Endothelial cell of umbilical vein (primary cell): Measurements from ENCODE around the gene QRFP. TPM values are rescaled to one million over a fixed set of nuclear protein-coding genes. Genes with fewer than 3 reads are reported as not detected.

Experiments
- BruUV-seq: library from RNA; stranded (reverse); fragments of 400-500 nt; replicated peaks from 2 replicates; lab custom pipeline; 2021; lab: Mats Ljungman, UMichigan
- CTCF ChIA-PET: fragments of 300-600, 350-600 bp; sonication (Branson Sonifier 250); formaldehyde crosslinking; loops from one replicate; lab custom pipeline; 2021; ENCODE audit warnings: antibody characterized with exemption, inconsistent platforms; lab: Charles Lee
- POLR2A ChIA-PET: fragments of 300-600, 350-600 bp; sonication (Branson Sonifier 250); formaldehyde crosslinking; loops from one replicate; lab custom pipeline; 2021; ENCODE audit warnings: antibody characterized with exemption, inconsistent platforms; lab: Charles Lee
- DNase-seq: peaks from one replicate; pipeline ENCODE4 v3.0.0-alpha.2; 2011; ENCODE audit warnings: low read depth, low spot score
- FAIRE-seq: peaks from 2 replicates; lab custom pipeline; 2011; peaks lifted over from hg19 to GRCh38; lab: Jason Lieb, UNC
- H2AFZ ChIP-seq: 2 replicates; pipeline ENCODE4 v1.6.0; 2012; ENCODE audit warnings: low read depth, low read length, control low read depth, inconsistent platforms
- H3K27ac ChIP-seq: 2 replicates; pipeline ENCODE4 v1.5.1; 2011; ENCODE audit warnings: low read depth, mild to moderate bottlenecking, control low read depth, low read length, moderate library complexity; ENCODE audit not compliant: insufficient read depth
- H3K27me3 ChIP-seq, 2 experiments: 2 replicates each; pipeline versions ENCODE4 v1.6.0 to v1.6.1; 2011; ENCODE audit warnings: low read length in 2 of 2, mixed read lengths in 1 of 2; ENCODE audit not compliant: control insufficient read depth in 2 of 2, insufficient read depth in 2 of 2
- H3K36me3 ChIP-seq, 2 experiments: 2 replicates in 1 of 2; 3 replicates in 1 of 2; pipeline ENCODE4 v1.5.1; 2011; ENCODE audit warnings: low read length in 2 of 2, mild to moderate bottlenecking in 1 of 2, moderate library complexity in 1 of 2; ENCODE audit not compliant: control insufficient read depth in 2 of 2, insufficient read depth in 2 of 2; ENCODE audit errors: extremely low read depth in 1 of 2
- H3K4me1 ChIP-seq: 3 replicates; pipeline ENCODE4 v1.5.1; 2011; ENCODE audit warnings: mild to moderate bottlenecking, low read length; ENCODE audit not compliant: control insufficient read depth, insufficient read depth; ENCODE audit errors: extremely low read depth
- H3K4me2 ChIP-seq: 2 replicates; pipeline ENCODE4 v1.6.1; 2011; ENCODE audit warnings: low read length, control low read depth, mixed read lengths; ENCODE audit not compliant: insufficient read depth
- H3K4me3 ChIP-seq, 3 experiments: fragments of 200-600 bp in 1 of 3; sonication (generic), shearing (Covaris generic) in 1 of 3; replicated peaks in 1 of 3; 2 replicates each; pipeline ENCODE4 v1.5.1; 2011 to 2016; ENCODE audit warnings: control low read depth in 3 of 3, low read length in 3 of 3, mild to moderate bottlenecking in 2 of 3, inconsistent platforms in 1 of 3, low read depth in 1 of 3, moderate library complexity in 1 of 3; ENCODE audit not compliant: insufficient read depth in 1 of 3
- H3K79me2 ChIP-seq: 2 replicates; pipeline ENCODE4 v1.6.0; 2012; ENCODE audit warnings: low read length, inconsistent platforms; ENCODE audit not compliant: control insufficient read depth, insufficient read depth
- H3K9ac ChIP-seq: replicated peaks from 2 replicates; pipeline ENCODE3; 2011; ENCODE audit warnings: low read length, control low read depth; ENCODE audit not compliant: insufficient read depth; ENCODE audit errors: extremely low read depth
- H3K9me1 ChIP-seq: replicated peaks from 3 replicates; pipeline ENCODE4 v1.6.0; 2011; ENCODE audit warnings: mild to moderate bottlenecking, low read length; ENCODE audit not compliant: control insufficient read depth, insufficient read depth; ENCODE audit errors: extremely low read depth
- H3K9me3 ChIP-seq: replicated peaks from 2 replicates; pipeline ENCODE4 v1.5.1; 2012; ENCODE audit warnings: low read length, inconsistent platforms; ENCODE audit not compliant: control insufficient read depth, insufficient read depth
- H4K20me1 ChIP-seq: replicated peaks from 2 replicates; pipeline ENCODE3; 2011; ENCODE audit warnings: mild to moderate bottlenecking, low read length; ENCODE audit not compliant: control insufficient read depth, insufficient read depth; ENCODE audit errors: extremely low read depth
- EZH2 ChIP-seq: IDR thresholded peaks from 2 replicates; pipeline ENCODE4 v1.6.1; 2012; ENCODE audit warnings: borderline replicate concordance, low read depth, mild to moderate bottlenecking, moderate library complexity, low read length, inconsistent platforms; ENCODE audit not compliant: severe bottlenecking
- FOS ChIP-seq: IDR thresholded peaks from 2 replicates; pipeline ENCODE4 v1.6.1; 2011; ENCODE audit warnings: mild to moderate bottlenecking, low read length, moderate library complexity, borderline replicate concordance; ENCODE audit not compliant: insufficient read depth
- GATA2 ChIP-seq: IDR thresholded peaks from 2 replicates; pipeline ENCODE4 v1.7.0; 2011; ENCODE audit warnings: low read depth, mild to moderate bottlenecking, moderate library complexity, mixed read lengths, low read length; ENCODE audit not compliant: insufficient read length, insufficient read depth
- JUN ChIP-seq: IDR thresholded peaks from 2 replicates; pipeline ENCODE4 v1.6.1; 2011; ENCODE audit warnings: borderline replicate concordance, low read depth; ENCODE audit not compliant: insufficient read length, insufficient read depth
- MYC ChIP-seq: IDR thresholded peaks from one replicate; pipeline ENCODE4 v1.6.1; 2011; ENCODE audit warnings: mild to moderate bottlenecking, low read depth, low read length
- POLR2A ChIP-seq: IDR thresholded peaks from 2 replicates; pipeline ENCODE4 v1.6.1; 2012; ENCODE audit warnings: low read depth, mild to moderate bottlenecking, control low read depth, low read length
- POLR2AphosphoS5 ChIP-seq: IDR thresholded peaks from 2 replicates; pipeline ENCODE4 v1.6.1; 2012; ENCODE audit warnings: low read depth, mild to moderate bottlenecking, control low read depth, low read length, moderate library complexity; ENCODE audit not compliant: insufficient read depth
- dilution Hi-C: fragments of 300-500 bp; cut with MboI; formaldehyde crosslinking; loops from one replicate; pipeline ENCODE4 v1.15.0; 2019; ENCODE audit warnings: low sequenced_read_pairs; ENCODE audit not compliant: extremely low pct_ligation_motif_present
- intact Hi-C: fragments of 100-400 bp; cut with micrococcal nuclease; formaldehyde crosslinking; loops from one replicate; pipeline ENCODE4 v1.10.0; 2022
- polyA plus RNA-seq, 4 experiments: library from polyadenylated mRNA; depleted of rRNA in 3 of 4; stranded (reverse) in 3 of 4; unstranded in 1 of 4; fragments of >200 nt; gene quantifications; 2 replicates each; pipeline versions ENCODE4 v1.2.1 to v1.2.3, GENCODE V29; 2011 to 2012; ENCODE audit warnings: missing spikeins in 1 of 4
- total RNA-seq: library from RNA; stranded (reverse); gene quantifications from 2 replicates; pipeline ENCODE4 v1.2.3, GENCODE V29; 2021
- TF ChIP-seq, protein P1 (sequence below): IDR thresholded peaks from 2 replicates; pipeline ENCODE4 v1.6.1; 2011; ENCODE audit not compliant: insufficient read depth, insufficient read length
- TF ChIP-seq, protein P2 (sequence below), 2 donors: IDR thresholded peaks; 1 replicate in 1 of 2; 2 replicates in 1 of 2; pipeline ENCODE4 v1.5.1; 2011; ENCODE audit warnings: low read length in 2 of 2, mild to moderate bottlenecking in 2 of 2, moderate library complexity in 2 of 2, control low read depth in 1 of 2, inconsistent platforms in 1 of 2, low read depth in 1 of 2; ENCODE audit not compliant: insufficient read depth in 1 of 2; ENCODE audit errors: extremely low read depth in 1 of 2

The QRFP gene
- total and polyA plus RNA-seq, 2 donors (not counting 3 experiments of a cell fraction or from before 2014, with no cell fraction given), result not detected

- Histone ChIP-seq H3K9me1 (no peaks in the 10 kb centered on the region), H2AFZ (no peak overlapping the region), H3K4me2 (no peak overlapping the region), H3K4me3 (no peak overlapping the region), H3K9ac (no peak overlapping the region), H3K9me3 (no peaks in the 10 kb centered on the region), H3K36me3 (peaks cover 19 to 28% of the 10 kb centered on the region in 2 experiments), H3K27me3 (no peaks in the 10 kb centered on the region), H4K20me1 (no peaks in the 10 kb centered on the region), H3K79me2 (peaks cover 88% of the 10 kb centered on the region), H3K4me1 (peaks cover 28% of the 10 kb centered on the region), H3K27ac (no peak overlapping the region)
- dilution Hi-C loops, result loop anchor here (25.0 kb wide), 1 partner anchor 169 kb away; the partner anchor contains the start of gene EXOSC2
- no TSS peak for BruUV-seq
- intact Hi-C loops, result no loop called here
- no peak for FAIRE-seq
- no peak for TF ChIP-seq POLR2A
- TF ChIP-seq, protein P1, sequence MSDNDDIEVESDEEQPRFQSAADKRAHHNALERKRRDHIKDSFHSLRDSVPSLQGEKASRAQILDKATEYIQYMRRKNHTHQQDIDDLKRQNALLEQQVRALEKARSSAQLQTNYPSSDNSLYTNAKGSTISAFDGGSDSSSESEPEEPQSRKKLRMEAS, result no peak
- no peak for TF ChIP-seq MYC
- TF ChIP-seq, protein P2, sequence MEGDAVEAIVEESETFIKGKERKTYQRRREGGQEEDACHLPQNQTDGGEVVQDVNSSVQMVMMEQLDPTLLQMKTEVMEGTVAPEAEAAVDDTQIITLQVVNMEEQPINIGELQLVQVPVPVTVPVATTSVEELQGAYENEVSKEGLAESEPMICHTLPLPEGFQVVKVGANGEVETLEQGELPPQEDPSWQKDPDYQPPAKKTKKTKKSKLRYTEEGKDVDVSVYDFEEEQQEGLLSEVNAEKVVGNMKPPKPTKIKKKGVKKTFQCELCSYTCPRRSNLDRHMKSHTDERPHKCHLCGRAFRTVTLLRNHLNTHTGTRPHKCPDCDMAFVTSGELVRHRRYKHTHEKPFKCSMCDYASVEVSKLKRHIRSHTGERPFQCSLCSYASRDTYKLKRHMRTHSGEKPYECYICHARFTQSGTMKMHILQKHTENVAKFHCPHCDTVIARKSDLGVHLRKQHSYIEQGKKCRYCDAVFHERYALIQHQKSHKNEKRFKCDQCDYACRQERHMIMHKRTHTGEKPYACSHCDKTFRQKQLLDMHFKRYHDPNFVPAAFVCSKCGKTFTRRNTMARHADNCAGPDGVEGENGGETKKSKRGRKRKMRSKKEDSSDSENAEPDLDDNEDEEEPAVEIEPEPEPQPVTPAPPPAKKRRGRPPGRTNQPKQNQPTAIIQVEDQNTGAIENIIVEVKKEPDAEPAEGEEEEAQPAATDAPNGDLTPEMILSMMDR (IDR thresholded peaks at IDR 0.05; ENCODE audit: extremely low read depth in 1 of 2, insufficient read depth in 1 of 2, low read depth in 1 of 2, low read length in 2 of 2), result no peak
- DNase-seq, result no peak
- CTCF ChIA-PET, result interaction anchor here (1.8 kb wide), 1 partner anchor 10 kb away, joined by 4 read pairs; no protein-coding TSS in a partner anchor
- POLR2A ChIA-PET, result no interaction called here
These were observed 40.1 kb downstream of the QRFP start for GRCh38 chr9:130856474-130856873.

- DNase-seq (no peak), FAIRE-seq (no peak)
- Histone ChIP-seq H3K4me1 (peaks cover 15% of the 10 kb centered on the region), H3K27me3 (no peaks in the 10 kb centered on the region), H3K79me2 (peaks cover 91% of the 10 kb centered on the region), H3K27ac (no peak overlapping the region), H2AFZ (no peak overlapping the region), H3K9ac (no peak overlapping the region), H3K4me2 (no peak overlapping the region), H3K36me3 (peaks cover 15 to 21% of the 10 kb centered on the region in 2 experiments), H3K9me3 (no peaks in the 10 kb centered on the region), H3K4me3 (no peak overlapping the region), H4K20me1 (no peaks in the 10 kb centered on the region), H3K9me1 (no peaks in the 10 kb centered on the region)
- no peak for TF ChIP-seq GATA2
- no peak for TF ChIP-seq EZH2
- TF ChIP-seq POLR2AphosphoS5, result no peak
- no peak for TF ChIP-seq POLR2A
- TF ChIP-seq, protein P1, result no peak
- TF ChIP-seq, protein P2 (IDR thresholded peaks at IDR 0.05; ENCODE audit: extremely low read depth in 1 of 2, insufficient read depth in 1 of 2, low read depth in 1 of 2, low read length in 2 of 2), result no peak
- TF ChIP-seq MYC, result no peak
- no peak for TF ChIP-seq JUN
- no peak for TF ChIP-seq FOS
- dilution Hi-C loops (loop anchor here (25.0 kb wide), 1 partner anchor 168 kb away; the partner anchor contains the start of gene EXOSC2), intact Hi-C loops (no loop called here)
- no TSS peak for BruUV-seq
- ChIA-PET POLR2A (no interaction called here), CTCF (interaction anchor here (1.2 to 1.8 kb wide), 3 partner anchors 10 to 84 kb away, joined by 3 to 4 read pairs (median 4); no protein-coding TSS in a partner anchor)
These were observed 41.8 kb downstream of the QRFP start for GRCh38 chr9:130854835-130855234.
